ENCODE data around the gene TRUB2. TPM values are rescaled to one million over a fixed set of nuclear protein-coding genes. Genes with fewer than 3 reads are reported as not detected.

The TRUB2 gene
- total and polyA plus RNA-seq, 2 of the 8 experiments (the other 6 are each of a cell fraction or from before 2014, with no cell fraction given), result 20.7 to 37.8 TPM

GRCh38 chr9:128344931-128345605 is 22.8 kb upstream of the TRUB2 start:
- Histone ChIP-seq H2AK5ac (ENCODE audit: low read depth, low read length) (no peak overlapping the region), H2BK20ac (ENCODE audit: low read length) (no peak overlapping the region), H3K9ac (replicated peaks in 1 of 4; ENCODE audit: extremely low read depth in 1 of 4, low read depth in 3 of 4, low read length in 3 of 4) (no peak overlapping the region), H3K4me2 (ENCODE audit: insufficient read depth in 1 of 2, low read depth in 2 of 2, low read length in 2 of 2) (no peak overlapping the region), H3K23me2 (ENCODE audit: low read depth, low read length) (peaks cover 5% of the 10 kb centered on the region; the same call in 1 of the 2 replicates), H2BK120ac (replicated peaks; ENCODE audit: low read depth, low read length) (no peak overlapping the region), H2BK12ac (ENCODE audit: low read depth, low read length) (no peak overlapping the region), H2AFZ (ENCODE audit: low read length) (no peak overlapping the region), H3K4me1 (replicated peaks in 1 of 4; ENCODE audit: control insufficient read depth in 3 of 4, insufficient read depth in 4 of 4, low read length in 3 of 4) (peaks cover 0 to 2% (median 0%) of the 10 kb centered on the region in 4 experiments; a peak in 1 of 7 replicates), H3K79me1 (ENCODE audit: low read depth, low read length) (no peaks in the 10 kb centered on the region), H2BK15ac (ENCODE audit: low read length) (no peak overlapping the region), H3K56ac (replicated peaks; ENCODE audit: insufficient read length, low read depth, low read length) (no peak overlapping the region), H3K27ac (ENCODE audit: low read depth, low read length) (no peak overlapping the region), H3K23ac (ENCODE audit: insufficient read length) (no peak overlapping the region), H3K36me3 (ENCODE audit: control insufficient read depth in 2 of 4, insufficient read depth in 4 of 4, low read length in 3 of 4) (peaks cover 0 to 8% (median 2%) of the 10 kb centered on the region in 4 experiments; a peak in 4 of 8 replicates), H4K91ac (replicated peaks; ENCODE audit: insufficient read length, low read length) (no peak overlapping the region), H3K14ac (ENCODE audit: insufficient read length) (no peak overlapping the region), H3K18ac (ENCODE audit: extremely low read depth, low read length) (no peak overlapping the region), H4K20me1 (replicated peaks in 1 of 2; ENCODE audit: control insufficient read depth in 1 of 2, insufficient read depth in 2 of 2, low read length in 2 of 2) (peaks cover 0 to 6% of the 10 kb centered on the region in 2 experiments), H3K79me2 (ENCODE audit: control insufficient read depth in 1 of 2, insufficient read depth in 2 of 2, low read length in 2 of 2) (no peaks in the 10 kb centered on the region), H3K4me3 (ENCODE audit: extremely low read depth in 1 of 4, insufficient read depth in 2 of 4, low read depth in 3 of 4, low read length in 4 of 4) (no peak overlapping the region), H4K8ac (ENCODE audit: extremely low read depth, insufficient read depth, low read length) (no peak overlapping the region), H3K9me3 (ENCODE audit: insufficient read depth in 2 of 2, low read depth in 1 of 2, low read length in 1 of 2) (no peaks in the 10 kb centered on the region), H2BK5ac (ENCODE audit: low read depth, low read length) (no peak overlapping the region), H4K5ac (ENCODE audit: insufficient read length, low read depth, low read length) (no peak overlapping the region), H3K4ac (replicated peaks; ENCODE audit: insufficient read length, low read depth, low read length) (no peak overlapping the region), H3K27me3 (replicated peaks in 1 of 4; ENCODE audit: control insufficient read depth in 3 of 4, extremely low read depth in 1 of 4, insufficient read depth in 3 of 4, low read length in 3 of 4) (no peaks in the 10 kb centered on the region)
- WGBS, 2 experiments (ENCODE audit: extremely low coverage in 1 of 2, insufficient coverage in 1 of 2, insufficient read length in 1 of 2, insufficient replicate concordance in 2 of 2, low coverage in 1 of 2, low lambda C conversion rate in 2 of 2, missing lambda C conversion rate in 1 of 2), result 93% methylated on average over 28 of the region's 28 CpGs; no CpG with 5 or more reads in 1 of the 2 experiments
- CTCF ChIA-PET (ENCODE audit: partially characterized antibody), result interaction anchor here (0.6 to 8.7 kb wide), 19 partner anchors 9 to 1076 kb away, joined by 3 to 127 read pairs (median 4); no protein-coding TSS in a partner anchor
- FAIRE-seq (no peak), DNase-seq (ENCODE audit: low read depth in 1 of 2, low spot score in 2 of 2) (peak in 1 of 2 experiments; percentile 66)
- peak; percentile 15 to 17; a peak in 2 of 4 replicates for TF ChIP-seq RAD21 (IDR thresholded peaks at IDR 0.05 in 1 of 2, conservative IDR thresholded peaks at IDR 0.05 in 1 of 2; ENCODE audit: low read depth in 2 of 2, low read length in 2 of 2)
- TF ChIP-seq KDM4A (IDR thresholded peaks at IDR 0.05; ENCODE audit: low read depth, low read length, severe bottlenecking), result no peak
- TF ChIP-seq CBX8 (IDR thresholded peaks at IDR 0.05; ENCODE audit: borderline replicate concordance, low read depth, low read length), result no peak
- TF ChIP-seq CTCF (IDR thresholded peaks at IDR 0.05; ENCODE audit: control extremely low read depth in 1 of 3, insufficient read depth in 1 of 3, low read depth in 1 of 3, low read length in 3 of 3), result peak; percentile 44 to 77 (median 67)
- POLR2A ChIA-PET (ENCODE audit: partially characterized antibody), result interaction anchor here (1.6 kb wide), 1 partner anchor 20 kb away, joined by 4 read pairs; no protein-coding TSS in a partner anchor
